Cardiac fibroblast (primary cell): ENCODE results near the gene PALD1.
"Not testable (repeated sequence)": the region's sequence is repeated elsewhere in the genome, so short reads cannot be mapped to it uniquely, and the experiment has no call there.

Experiments used
- DNase-seq, 2 donors: peaks; one replicate each; pipeline versions ENCODE4 v3.0.0 to v3.0.0-alpha.2; 2010; ENCODE audit warnings: low read depth in 2 of 2
- H3K4me3 ChIP-seq, 2 donors: replicated peaks in 1 of 2; 1 replicate in 1 of 2; 2 replicates in 1 of 2; pipeline ENCODE4 v1.5.1; 2011; ENCODE audit warnings: low read depth in 2 of 2, low read length in 2 of 2, mild to moderate bottlenecking in 2 of 2, moderate library complexity in 1 of 2
- CTCF ChIP-seq: IDR thresholded peaks from one replicate; pipeline ENCODE4 v1.5.1; 2011; ENCODE audit warnings: low read depth, mild to moderate bottlenecking, low read length, inconsistent platforms

PALD1 gene

GRCh38 chr10:70481831-70482530 is 3.4 kb downstream of the PALD1 start:
- no peak for TF ChIP-seq CTCF
- H3K4me3 ChIP-seq, result no peak overlapping the region
- peak in 1 of 2 donors; percentile 32 for DNase-seq

GRCh38 chr10:70482982-70483760 is 4.6 kb downstream of the PALD1 start:
- TF ChIP-seq CTCF, result no peak
- no peak for DNase-seq
- H3K4me3 ChIP-seq, result no peak overlapping the region

GRCh38 chr10:70483872-70484271 is 5.3 kb downstream of the PALD1 start:
- DNase-seq, result not testable (repeated sequence)

GRCh38 chr10:70487824-70488223 is 9.3 kb downstream of the PALD1 start:
- no peak overlapping the region for H3K4me3 ChIP-seq
- no peak for DNase-seq
- TF ChIP-seq CTCF, result no peak

More at GRCh38 chr10:70483872-70484271, 5.3 kb downstream of the PALD1 start:
- H3K4me3 ChIP-seq, result not testable (repeated sequence)

- DNase-seq, result no peak
- no peak for TF ChIP-seq CTCF
- H3K4me3 ChIP-seq, result no peak overlapping the region
Observed at GRCh38 chr10:70490142-70490541, 11.6 kb downstream of the PALD1 start.

- no peak for DNase-seq
- no peak for TF ChIP-seq CTCF
- no peak overlapping the region for H3K4me3 ChIP-seq
Observed at GRCh38 chr10:70491614-70492013, 13.0 kb downstream of the PALD1 start.
